CD4-positive, alpha-beta T cell treated with Interleukin-6 at 100 ng/mL for 8 hours (primary cell): ENCODE measurements around the gene STARD10.
"Not testable (repeated sequence)": the region's sequence is repeated elsewhere in the genome, so short reads cannot be mapped to it uniquely, and the experiment has no call there.

ENCODE experiments used
- DNase-seq: peaks from one replicate; pipeline ENCODE4 v3.0.0-alpha.2; 2020; ENCODE audit warnings: mixed read lengths, low spot score

Gene STARD10

GRCh38 chr11:72807792-72808191, 13.9 kb upstream of the STARD10 start:
- no peak for DNase-seq

GRCh38 chr11:72807021-72807693, 13.3 kb upstream of the STARD10 start:
- DNase-seq = no peak

GRCh38 chr11:72806378-72806777, 12.5 kb upstream of the STARD10 start:
- not testable (repeated sequence) for DNase-seq

GRCh38 chr11:72805216-72805615, 11.4 kb upstream of the STARD10 start:
- DNase-seq = no peak

- no peak for DNase-seq
These were observed 9.0 kb upstream of the STARD10 start for GRCh38 chr11:72802822-72803221.

- DNase-seq = no peak
These were observed 5.6 kb upstream of the STARD10 start for GRCh38 chr11:72799441-72799840.

GRCh38 chr11:72798361-72798760, 4.5 kb upstream of the STARD10 start:
- DNase-seq = no peak

GRCh38 chr11:72793076-72793424, 797 bp downstream of the STARD10 start:
- no peak for DNase-seq

GRCh38 chr11:72792437-72793021, 1.3 kb downstream of the STARD10 start:
- no peak for DNase-seq

- not testable (repeated sequence) for DNase-seq
These were observed 2.6 kb downstream of the STARD10 start for GRCh38 chr11:72791228-72791627.

- DNase-seq = no peak
These were observed 4.2 kb downstream of the STARD10 start for GRCh38 chr11:72789493-72790131.

GRCh38 chr11:72788241-72788640, 5.6 kb downstream of the STARD10 start:
- no peak for DNase-seq

GRCh38 chr11:72787216-72788104, 6.4 kb downstream of the STARD10 start:
- no peak for DNase-seq

- no peak for DNase-seq
These were observed 7.3 kb downstream of the STARD10 start for GRCh38 chr11:72786305-72787215.

- DNase-seq = no peak
These were observed 9.2 kb downstream of the STARD10 start for GRCh38 chr11:72784662-72785061.

- DNase-seq = no peak
These were observed 10.5 kb downstream of the STARD10 start for GRCh38 chr11:72783144-72783905.

GRCh38 chr11:72782081-72782920, 11.5 kb downstream of the STARD10 start:
- no peak for DNase-seq

- DNase-seq = peak; percentile 49
These were observed 12.3 kb downstream of the STARD10 start for GRCh38 chr11:72781313-72782080.

GRCh38 chr11:72781063-72781312, 12.9 kb downstream of the STARD10 start:
- no peak for DNase-seq
